MM.1S (cell line): ENCODE data around the gene TMCO4.

ENCODE experiments used
- DNase-seq: peaks from one replicate; pipeline ENCODE4 v3.0.0-alpha.2; 2015
- H2AFZ ChIP-seq: fragments of 300-600 bp; sonication (generic); 2 replicates; pipeline ENCODE4 v1.6.0; 2016; ENCODE audit warnings: antibody characterized with exemption, low read length
- H3F3A ChIP-seq: fragments of 300-600 bp; sonication (generic); 2 replicates; pipeline ENCODE4 v1.6.1; 2016; ENCODE audit warnings: mild to moderate bottlenecking, antibody characterized with exemption, low read length, moderate library complexity, mixed read lengths; ENCODE audit not compliant: insufficient read depth
- H3K27ac ChIP-seq: fragments of 300-600 bp; sonication (generic); 2 replicates; pipeline ENCODE4 v1.5.1; 2016; ENCODE audit warnings: mild to moderate bottlenecking, low read length
- H3K27me3 ChIP-seq: fragments of 300-600 bp; sonication (generic); replicated peaks from 2 replicates; pipeline ENCODE4 v1.6.0; 2016; ENCODE audit warnings: low read length; ENCODE audit not compliant: insufficient read depth
- H3K36me3 ChIP-seq: fragments of 300-600 bp; sonication (generic); replicated peaks from 2 replicates; pipeline ENCODE4 v1.6.1; 2016; ENCODE audit warnings: mild to moderate bottlenecking, low read length, mixed read lengths; ENCODE audit not compliant: insufficient read depth
- H3K4me1 ChIP-seq: fragments of 300-600 bp; sonication (generic); 2 replicates; pipeline ENCODE4 v1.6.1; 2016; ENCODE audit warnings: low read length, mixed read lengths
- H3K4me2 ChIP-seq: fragments of 300-600 bp; sonication (generic); 2 replicates; pipeline ENCODE4 v1.6.0; 2016; ENCODE audit warnings: low read depth, low read length
- H3K4me3 ChIP-seq: fragments of 300-600 bp; sonication (generic); 2 replicates; pipeline ENCODE4 v1.5.1; 2016; ENCODE audit warnings: low read length, mixed read lengths
- H3K79me2 ChIP-seq: fragments of 300-600 bp; sonication (generic); 2 replicates; pipeline ENCODE4 v1.6.1; 2016; ENCODE audit warnings: mixed run types, low read length, mixed read lengths
- H3K9ac ChIP-seq: fragments of 300-600 bp; sonication (generic); 2 replicates; pipeline ENCODE4 v1.6.1; 2016; ENCODE audit warnings: low read length, mixed read lengths
- H3K9me2 ChIP-seq: fragments of 300-600 bp; sonication (generic); replicated peaks from 2 replicates; pipeline ENCODE4 v1.6.1; 2016; ENCODE audit warnings: mild to moderate bottlenecking, low read length, mixed read lengths; ENCODE audit not compliant: insufficient read depth
- H3K9me3 ChIP-seq: fragments of 300-600 bp; sonication (generic); replicated peaks from 2 replicates; pipeline ENCODE4 v1.6.1; 2016; ENCODE audit warnings: mild to moderate bottlenecking, low read length, mixed read lengths; ENCODE audit not compliant: insufficient read depth
- H4K20me1 ChIP-seq: fragments of 300-600 bp; sonication (generic); 2 replicates; pipeline ENCODE4 v1.6.1; 2016; ENCODE audit warnings: mild to moderate bottlenecking, low read length, moderate library complexity, mixed read lengths; ENCODE audit not compliant: insufficient read depth
- EZH2 ChIP-seq: fragments of 300-600 bp; sonication (generic); optimal IDR thresholded peaks from 2 replicates; pipeline ENCODE3; 2017; ENCODE audit warnings: low read depth, mild to moderate bottlenecking, antibody characterized with exemption, low read length, mixed read lengths
- EZH2phosphoT487 ChIP-seq: fragments of 300-600 bp; sonication (generic); IDR thresholded peaks from 2 replicates; pipeline ENCODE4 v1.6.1; 2018; ENCODE audit warnings: antibody characterized with exemption, low read length
- TF ChIP-seq, protein P1 (sequence below): fragments of 300-600 bp; sonication (generic); IDR thresholded peaks from 2 replicates; pipeline ENCODE4 v1.5.1; 2016; ENCODE audit warnings: antibody characterized with exemption, low read length, mixed read lengths

The TMCO4 gene

DNA sequence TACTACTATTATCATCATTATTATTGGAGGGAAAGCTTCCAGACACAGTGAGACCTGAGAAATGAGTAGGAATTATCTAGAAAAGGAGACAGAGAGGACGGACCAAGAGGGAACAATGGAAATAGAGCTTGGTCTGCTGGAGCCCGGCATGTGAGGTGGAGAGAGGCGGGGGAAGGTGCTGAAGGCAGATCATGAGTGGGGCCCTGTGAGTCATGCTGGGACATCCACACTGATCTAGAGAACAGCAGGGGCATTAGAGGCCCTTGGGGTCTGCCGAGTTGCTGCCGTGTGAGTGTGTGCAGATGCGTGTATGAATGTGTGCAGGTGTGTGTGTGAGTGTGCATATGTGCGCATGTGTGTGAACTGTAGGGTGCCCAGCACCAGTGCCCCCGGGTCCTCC is 65.7 kb downstream of the TMCO4 start:
- no peak overlapping the region for H3K27ac ChIP-seq
- no peaks in the 10 kb centered on the region for H3K4me1 ChIP-seq
- no peaks in the 10 kb centered on the region for H3F3A ChIP-seq
- H3K9me2 ChIP-seq: no peaks in the 10 kb centered on the region
- no peak overlapping the region for H2AFZ ChIP-seq
- H3K4me3 ChIP-seq: no peak overlapping the region
- TF ChIP-seq, protein P1, sequence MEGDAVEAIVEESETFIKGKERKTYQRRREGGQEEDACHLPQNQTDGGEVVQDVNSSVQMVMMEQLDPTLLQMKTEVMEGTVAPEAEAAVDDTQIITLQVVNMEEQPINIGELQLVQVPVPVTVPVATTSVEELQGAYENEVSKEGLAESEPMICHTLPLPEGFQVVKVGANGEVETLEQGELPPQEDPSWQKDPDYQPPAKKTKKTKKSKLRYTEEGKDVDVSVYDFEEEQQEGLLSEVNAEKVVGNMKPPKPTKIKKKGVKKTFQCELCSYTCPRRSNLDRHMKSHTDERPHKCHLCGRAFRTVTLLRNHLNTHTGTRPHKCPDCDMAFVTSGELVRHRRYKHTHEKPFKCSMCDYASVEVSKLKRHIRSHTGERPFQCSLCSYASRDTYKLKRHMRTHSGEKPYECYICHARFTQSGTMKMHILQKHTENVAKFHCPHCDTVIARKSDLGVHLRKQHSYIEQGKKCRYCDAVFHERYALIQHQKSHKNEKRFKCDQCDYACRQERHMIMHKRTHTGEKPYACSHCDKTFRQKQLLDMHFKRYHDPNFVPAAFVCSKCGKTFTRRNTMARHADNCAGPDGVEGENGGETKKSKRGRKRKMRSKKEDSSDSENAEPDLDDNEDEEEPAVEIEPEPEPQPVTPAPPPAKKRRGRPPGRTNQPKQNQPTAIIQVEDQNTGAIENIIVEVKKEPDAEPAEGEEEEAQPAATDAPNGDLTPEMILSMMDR: no peak
- TF ChIP-seq EZH2: no peak
- TF ChIP-seq EZH2phosphoT487: no peak
- H3K9me3 ChIP-seq: no peaks in the 10 kb centered on the region
- H3K36me3 ChIP-seq: no peaks in the 10 kb centered on the region
- no peaks in the 10 kb centered on the region for H3K79me2 ChIP-seq
- no peak overlapping the region for H3K9ac ChIP-seq
- H3K4me2 ChIP-seq: no peak overlapping the region
- H3K27me3 ChIP-seq: no peaks in the 10 kb centered on the region
- DNase-seq: no peak
- no peaks in the 10 kb centered on the region for H4K20me1 ChIP-seq

DNA sequence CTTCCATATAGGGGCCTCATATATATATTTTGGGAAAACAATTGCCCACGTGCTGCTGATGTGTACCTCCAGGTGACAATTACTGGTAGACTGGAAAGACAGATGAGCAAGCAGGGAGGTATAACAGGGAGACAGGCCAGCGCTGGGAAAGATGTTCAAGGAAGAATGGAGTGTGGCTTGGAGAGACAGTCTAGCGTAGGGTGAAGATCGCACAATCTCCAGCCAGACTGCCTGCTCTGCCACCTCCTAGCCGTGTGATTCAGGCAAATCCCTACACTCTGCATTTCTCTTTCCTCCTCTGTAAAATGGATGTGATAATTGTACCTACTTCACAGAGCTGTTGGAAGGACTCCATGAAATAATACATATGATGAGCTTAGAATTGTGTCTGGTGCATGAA is 66.1 kb downstream of the TMCO4 start:
- Histone ChIP-seq H3K4me2 (no peak overlapping the region), H3K4me3 (no peak overlapping the region), H3K4me1 (no peaks in the 10 kb centered on the region), H2AFZ (no peak overlapping the region), H3K79me2 (no peaks in the 10 kb centered on the region), H3K27me3 (no peaks in the 10 kb centered on the region), H3K27ac (no peak overlapping the region), H3F3A (no peaks in the 10 kb centered on the region), H3K9me3 (no peaks in the 10 kb centered on the region), H4K20me1 (no peaks in the 10 kb centered on the region), H3K9ac (no peak overlapping the region), H3K36me3 (no peaks in the 10 kb centered on the region), H3K9me2 (no peaks in the 10 kb centered on the region)
- TF ChIP-seq EZH2 (no peak), EZH2phosphoT487 (no peak)
- TF ChIP-seq, protein P1: no peak
- no peak for DNase-seq

DNA sequence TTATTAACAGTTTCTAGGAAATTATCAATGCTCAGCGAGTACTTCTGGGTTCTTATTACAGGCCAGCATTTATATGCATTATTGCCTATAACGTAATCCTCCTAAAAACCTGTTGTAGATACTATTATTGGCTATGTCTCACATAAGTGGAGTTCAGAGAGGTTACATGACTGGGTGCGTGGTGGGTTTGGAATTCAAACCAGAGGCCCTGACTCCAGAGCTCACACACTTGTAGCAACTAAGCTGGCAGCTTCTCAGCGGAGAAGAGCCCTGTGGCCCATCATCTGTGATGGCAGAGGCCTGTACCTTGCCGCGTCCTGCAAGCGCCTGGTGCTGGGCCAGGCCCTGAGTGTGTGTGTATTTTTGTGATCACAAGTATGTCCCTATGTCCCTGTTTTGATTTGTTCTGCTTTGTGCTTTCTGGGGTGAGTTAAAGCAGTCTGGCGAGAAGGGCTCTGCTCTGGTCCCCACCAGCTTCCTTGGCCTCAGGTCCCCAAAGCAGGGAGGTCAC is 68.3 kb downstream of the TMCO4 start:
- no peaks in the 10 kb centered on the region for H3K4me1 ChIP-seq
- no peak for DNase-seq
- H3K27me3 ChIP-seq: no peaks in the 10 kb centered on the region
- no peak overlapping the region for H3K4me3 ChIP-seq
- no peak overlapping the region for H3K9ac ChIP-seq
- no peaks in the 10 kb centered on the region for H3F3A ChIP-seq
- H3K9me2 ChIP-seq: no peaks in the 10 kb centered on the region
- H3K9me3 ChIP-seq: no peaks in the 10 kb centered on the region
- no peaks in the 10 kb centered on the region for H3K79me2 ChIP-seq
- no peaks in the 10 kb centered on the region for H3K36me3 ChIP-seq
- H3K4me2 ChIP-seq: no peak overlapping the region
- no peak overlapping the region for H2AFZ ChIP-seq
- no peaks in the 10 kb centered on the region for H4K20me1 ChIP-seq
- no peak overlapping the region for H3K27ac ChIP-seq
- TF ChIP-seq EZH2phosphoT487: no peak
- TF ChIP-seq EZH2: no peak
- TF ChIP-seq, protein P1: no peak
